Mesenchymal stem cell (in vitro differentiated cells and primary cell): ENCODE results near the gene FLNC.

Experiments used
- DNase-seq: peaks from one replicate; pipeline ENCODE4 v3.0.0-alpha.2; 2013
- H2AFZ ChIP-seq: one replicate; pipeline ENCODE4 v1.6.1; 2013; ENCODE audit warnings: low read depth, mild to moderate bottlenecking, control low read depth, inconsistent platforms, low read length, moderate library complexity
- H2AK5ac ChIP-seq: 2 replicates; pipeline ENCODE4 v1.6.1; 2013; ENCODE audit warnings: low read length, moderate library complexity, mild to moderate bottlenecking, inconsistent platforms; ENCODE audit not compliant: severe bottlenecking
- H2BK120ac ChIP-seq: one replicate; pipeline ENCODE4 v1.6.1; 2013; ENCODE audit warnings: low read depth, mild to moderate bottlenecking, inconsistent platforms, low read length, moderate library complexity
- H2BK12ac ChIP-seq, 2 experiments: one replicate each; pipeline ENCODE4 v1.6.1; 2013; ENCODE audit warnings: inconsistent platforms in 2 of 2, low read length in 2 of 2, mild to moderate bottlenecking in 2 of 2, moderate library complexity in 2 of 2, control low read depth in 1 of 2
- H2BK15ac ChIP-seq: one replicate; pipeline ENCODE4 v1.6.1; 2013; ENCODE audit warnings: mild to moderate bottlenecking, low read depth, inconsistent platforms; ENCODE audit not compliant: poor library complexity, severe bottlenecking
- H2BK5ac ChIP-seq: 2 replicates; pipeline ENCODE4 v1.6.1; 2013; ENCODE audit warnings: low read depth, mild to moderate bottlenecking, low read length, control low read depth, inconsistent platforms; ENCODE audit not compliant: poor library complexity, severe bottlenecking
- H3K14ac ChIP-seq, 2 experiments: one replicate each; pipeline ENCODE4 v1.6.1; 2013; ENCODE audit warnings: inconsistent platforms in 2 of 2, low read length in 2 of 2, control low read depth in 1 of 2, mild to moderate bottlenecking in 1 of 2, moderate library complexity in 1 of 2
- H3K18ac ChIP-seq, 2 experiments: one replicate each; pipeline ENCODE4 v1.6.1; 2013; ENCODE audit warnings: inconsistent platforms in 2 of 2, low read length in 2 of 2, control low read depth in 1 of 2, low read depth in 1 of 2, mild to moderate bottlenecking in 1 of 2
- H3K23ac ChIP-seq, 2 experiments: one replicate each; pipeline ENCODE4 v1.6.1; 2013; ENCODE audit warnings: inconsistent platforms in 2 of 2, low read length in 2 of 2, mild to moderate bottlenecking in 2 of 2, moderate library complexity in 2 of 2, control low read depth in 1 of 2
- H3K27ac ChIP-seq: 2 replicates; pipeline ENCODE4 v1.5.1; 2013; ENCODE audit warnings: mild to moderate bottlenecking, moderate library complexity, low read length, control low read depth, inconsistent platforms; ENCODE audit not compliant: poor library complexity, severe bottlenecking
- H3K27me3 ChIP-seq, 2 experiments: 2 replicates each; pipeline versions ENCODE4 v1.6.1 to v1.7.0; 2013; ENCODE audit warnings: low read length in 2 of 2, mild to moderate bottlenecking in 2 of 2, moderate library complexity in 2 of 2, control low read depth in 1 of 2, inconsistent platforms in 1 of 2; ENCODE audit not compliant: control insufficient read depth in 1 of 2, insufficient read depth in 1 of 2
- H3K36me3 ChIP-seq, 2 experiments: 2 replicates each; pipeline versions ENCODE4 v1.6.1 to v1.7.0; 2013; ENCODE audit warnings: low read length in 2 of 2, control low read depth in 1 of 2, inconsistent platforms in 1 of 2, low read depth in 1 of 2, mild to moderate bottlenecking in 1 of 2; ENCODE audit not compliant: insufficient read depth in 2 of 2, control insufficient read depth in 1 of 2
- H3K4ac ChIP-seq, 2 experiments: one replicate each; pipeline ENCODE4 v1.6.1; 2013; ENCODE audit warnings: inconsistent platforms in 2 of 2, low read length in 2 of 2, mild to moderate bottlenecking in 2 of 2, moderate library complexity in 2 of 2, control low read depth in 1 of 2, low read depth in 1 of 2
- H3K4me1 ChIP-seq: 2 replicates; pipeline ENCODE4 v1.6.1; 2013; ENCODE audit warnings: low read depth, low read length, control low read depth; ENCODE audit not compliant: control insufficient read depth, insufficient read depth
- H3K4me2 ChIP-seq: 2 replicates; pipeline ENCODE4 v1.6.1; 2013; ENCODE audit warnings: low read length, mild to moderate bottlenecking, inconsistent platforms; ENCODE audit not compliant: poor library complexity, severe bottlenecking
- H3K4me3 ChIP-seq, 2 experiments: 2 replicates each; pipeline versions ENCODE4 v1.5.1 to v1.7.0; 2013; ENCODE audit warnings: low read length in 2 of 2, mild to moderate bottlenecking in 2 of 2, control low read depth in 1 of 2, low read depth in 1 of 2; ENCODE audit not compliant: insufficient read depth in 1 of 2
- H3K79me1 ChIP-seq: replicated peaks from 2 replicates; pipeline ENCODE4 v1.6.1; 2013; ENCODE audit warnings: mild to moderate bottlenecking, control low read depth, low read length, inconsistent platforms; ENCODE audit not compliant: poor library complexity, severe bottlenecking
- H3K9ac ChIP-seq: 2 replicates; pipeline ENCODE4 v1.7.0; 2013; ENCODE audit warnings: mild to moderate bottlenecking, low read length, moderate library complexity
- H3K9me3 ChIP-seq: 2 replicates; pipeline ENCODE4 v1.7.0; 2013; ENCODE audit warnings: mild to moderate bottlenecking, low read length; ENCODE audit not compliant: control insufficient read depth
- H4K8ac ChIP-seq: one replicate; pipeline ENCODE4 v1.6.1; 2013; ENCODE audit warnings: inconsistent platforms, mild to moderate bottlenecking, low read length, moderate library complexity
- H4K91ac ChIP-seq: one replicate; pipeline ENCODE4 v1.6.1; 2013; ENCODE audit warnings: mild to moderate bottlenecking, low read length, inconsistent platforms
- WGBS: methylation state at CpG from one replicate; pipeline ENCODE4 v1.1.7; 2013; ENCODE audit warnings: mixed read lengths; 5-methylcytosine and 5-hydroxymethylcytosine counted together

Gene FLNC

GRCh38 chr7:128882134-128882533 is 51.9 kb downstream of the FLNC start:
- peaks cover 0 to 26% of the 10 kb centered on the region in 2 experiments for H3K36me3 ChIP-seq
- no peak overlapping the region for H3K4me3 ChIP-seq
- H4K8ac ChIP-seq: no peak overlapping the region
- H2AFZ ChIP-seq: no peak overlapping the region
- no peak overlapping the region for H2BK12ac ChIP-seq
- H3K27me3 ChIP-seq: peaks cover 0 to 25% of the 10 kb centered on the region in 2 experiments
- H2BK120ac ChIP-seq: no peak overlapping the region
- no peak overlapping the region for H3K4me2 ChIP-seq
- 90% methylated on average over 6 of the region's 8 CpGs for WGBS
- no peak overlapping the region for H2AK5ac ChIP-seq
- no peak overlapping the region for H3K23ac ChIP-seq
- no peak overlapping the region for H3K18ac ChIP-seq
- peaks cover 11% of the 10 kb centered on the region for H3K4me1 ChIP-seq
- H3K14ac ChIP-seq: no peak overlapping the region
- H3K9me3 ChIP-seq: no peaks in the 10 kb centered on the region
- no peak overlapping the region for H2BK5ac ChIP-seq
- H3K27ac ChIP-seq: no peak overlapping the region
- H3K4ac ChIP-seq: no peak overlapping the region
- no peak for DNase-seq
- H2BK15ac ChIP-seq: no peak overlapping the region
- H4K91ac ChIP-seq: no peak overlapping the region
- H3K79me1 ChIP-seq: no peaks in the 10 kb centered on the region
- no peak overlapping the region for H3K9ac ChIP-seq

GRCh38 chr7:128883622-128884448 is 53.6 kb downstream of the FLNC start:
- Histone ChIP-seq H2BK120ac (no peak overlapping the region), H3K4me1 (peaks cover 11% of the 10 kb centered on the region), H2BK15ac (no peak overlapping the region), H3K4me3 (no peak overlapping the region), H2AFZ (no peak overlapping the region), H3K14ac (no peak overlapping the region), H3K18ac (no peak overlapping the region), H3K27me3 (peaks cover 0 to 33% of the 10 kb centered on the region in 2 experiments), H3K23ac (no peak overlapping the region), H3K9ac (peak overlapping the region; percentile 16), H2BK5ac (no peak overlapping the region), H3K4me2 (no peak overlapping the region), H3K27ac (no peak overlapping the region), H3K9me3 (no peaks in the 10 kb centered on the region), H3K79me1 (no peaks in the 10 kb centered on the region), H2AK5ac (no peak overlapping the region), H2BK12ac (no peak overlapping the region), H3K36me3 (peaks cover 0 to 24% of the 10 kb centered on the region in 2 experiments), H4K8ac (no peak overlapping the region), H4K91ac (no peak overlapping the region), H3K4ac (no peak overlapping the region)
- DNase-seq: peak; percentile 73
- 52% methylated on average over 17 of the region's 19 CpGs for WGBS

- no peak overlapping the region for H3K23ac ChIP-seq
- H2AK5ac ChIP-seq: no peak overlapping the region
- H3K9ac ChIP-seq: no peak overlapping the region
- H2BK5ac ChIP-seq: no peak overlapping the region
- WGBS: 92% methylated on average over 26 of the region's 26 CpGs
- H3K79me1 ChIP-seq: no peaks in the 10 kb centered on the region
- no peak overlapping the region for H2BK15ac ChIP-seq
- no peak overlapping the region for H4K8ac ChIP-seq
- no peak overlapping the region for H3K27ac ChIP-seq
- H4K91ac ChIP-seq: no peak overlapping the region
- H2AFZ ChIP-seq: no peak overlapping the region
- H2BK12ac ChIP-seq: no peak overlapping the region
- no peaks in the 10 kb centered on the region for H3K9me3 ChIP-seq
- H3K36me3 ChIP-seq: peaks cover 0 to 19% of the 10 kb centered on the region in 2 experiments
- peaks cover 10% of the 10 kb centered on the region for H3K4me1 ChIP-seq
- no peak overlapping the region for H3K4me3 ChIP-seq
- H3K27me3 ChIP-seq: peaks cover 0 to 34% of the 10 kb centered on the region in 2 experiments
- H3K18ac ChIP-seq: no peak overlapping the region
- H3K14ac ChIP-seq: no peak overlapping the region
- H2BK120ac ChIP-seq: no peak overlapping the region
- DNase-seq: no peak
- H3K4me2 ChIP-seq: no peak overlapping the region
- no peak overlapping the region for H3K4ac ChIP-seq
These were observed 54.6 kb downstream of the FLNC start for GRCh38 chr7:128884561-128885369.
